ENCODE data around the gene NFE2. TPM values are rescaled to one million over a fixed set of nuclear protein-coding genes. Genes with fewer than 3 reads are reported as not detected.

Gene NFE2
- total and polyA plus RNA-seq, 2 of the 8 experiments (the other 6 are each of a cell fraction or from before 2014, with no cell fraction given), result 2.0 to 6.1 TPM

- TF ChIP-seq MAFK (IDR thresholded peaks at IDR 0.05; ENCODE audit: low read depth, low read length), result no peak
- no peak for TF ChIP-seq EZH2 (IDR thresholded peaks at IDR 0.05; ENCODE audit: low read depth, low read length, severe bottlenecking)
- peak; percentile 88 for TF ChIP-seq SP2 (IDR thresholded peaks at IDR 0.05; ENCODE audit: low read length)
- TF ChIP-seq KDM4A (IDR thresholded peaks at IDR 0.05; ENCODE audit: low read depth, low read length, severe bottlenecking), result no peak
- TF ChIP-seq POLR2AphosphoS5 (IDR thresholded peaks at IDR 0.05; ENCODE audit: low read depth, low read length), result peak; percentile 99
- TF ChIP-seq JUN (IDR thresholded peaks at IDR 0.05; ENCODE audit: low read depth, low read length), result no peak
- peak; percentile 92 for TF ChIP-seq PHF8 (conservative IDR thresholded peaks at IDR 0.05; ENCODE audit: low read depth, low read length)
- peak; percentile 99 to 100 for TF ChIP-seq POLR2A (IDR thresholded peaks at IDR 0.05; ENCODE audit: control extremely low read depth in 1 of 2, low read depth in 2 of 2, low read length in 2 of 2)
- no peak for TF ChIP-seq TCF12 (IDR thresholded peaks at IDR 0.05; ENCODE audit: low read depth, low read length)
- TF ChIP-seq EGR1 (IDR thresholded peaks at IDR 0.05; ENCODE audit: borderline replicate concordance, low read depth, low read length), result no peak
- TF ChIP-seq CEBPB (IDR thresholded peaks at IDR 0.05; ENCODE audit: low read depth, low read length), result 0 out of 2 replicates have a peak, but pooled peaks have one; percentile 41
- peak; percentile 98 for TF ChIP-seq GTF2F1 (IDR thresholded peaks at IDR 0.05; ENCODE audit: borderline replicate concordance, low read depth, low read length)
- peak; percentile 36 for TF ChIP-seq SP4 (IDR thresholded peaks at IDR 0.05; ENCODE audit: low read length)
- peak; percentile 47 for TF ChIP-seq NANOG (IDR thresholded peaks at IDR 0.05; ENCODE audit: insufficient read depth, low read depth, low read length, poor library complexity, severe bottlenecking)
- TF ChIP-seq HDAC2 (IDR thresholded peaks at IDR 0.05; ENCODE audit: borderline replicate concordance in 1 of 2, low read depth in 2 of 2, low read length in 2 of 2), result no peak
- TF ChIP-seq YY1 (IDR thresholded peaks at IDR 0.05; ENCODE audit: low read depth, low read length), result peak; percentile 94
- TF ChIP-seq TAF7 (optimal IDR thresholded peaks at IDR 0.05; ENCODE audit: borderline replicate concordance, low read depth, low read length), result peak; percentile 98
- no peak for TF ChIP-seq SAP30 (IDR thresholded peaks at IDR 0.05; ENCODE audit: insufficient read depth, insufficient replicate concordance, low read length)
- no peak for TF ChIP-seq CTBP2 (IDR thresholded peaks at IDR 0.05; ENCODE audit: borderline replicate concordance, insufficient read depth, insufficient read length, low read length)
- no peak for TF ChIP-seq SIRT6 (IDR thresholded peaks at IDR 0.05; ENCODE audit: low read length)
- no peak for TF ChIP-seq TEAD4 (IDR thresholded peaks at IDR 0.05; ENCODE audit: low read depth, low read length)
- peak; percentile 98 for TF ChIP-seq TBP (IDR thresholded peaks at IDR 0.05; ENCODE audit: low read depth, low read length)
- TF ChIP-seq CBX5 (IDR thresholded peaks at IDR 0.05; ENCODE audit: low read depth, low read length), result no peak
- no peak for TF ChIP-seq RXRA (IDR thresholded peaks at IDR 0.05; ENCODE audit: insufficient read depth, low read depth, low read length)
- TF ChIP-seq JUND (IDR thresholded peaks at IDR 0.05; ENCODE audit: low read length), result 0 out of 2 replicates have a peak, but pooled peaks have one; percentile 3
Observed at GRCh38 chr12:54280468-54281260, 20.2 kb downstream of the NFE2 start, which contains the start of gene HNRNPA1 (continued).

Data from H1 (cell line).